GM19351 (cell line): Measurements from ENCODE around the gene KSR2.

ENCODE experiments used
- ATAC-seq: cut with Tn5 transposase; IDR thresholded peaks from one replicate; pipeline ENCODE4 v1.9.1; 2021; ENCODE audit warnings: mild to moderate bottlenecking, moderate library complexity; ENCODE audit not compliant: unreplicated experiment

Gene KSR2

GRCh38 chr12:117472983-117473382, 495.8 kb downstream of the KSR2 start:
- ATAC-seq, result no peak

- ATAC-seq, result no peak
Measured at GRCh38 chr12:117470804-117471203, 498.0 kb downstream of the KSR2 start.

GRCh38 chr12:117469883-117470483, 498.8 kb downstream of the KSR2 start:
- ATAC-seq, result no peak

- ATAC-seq, result no peak
Measured at GRCh38 chr12:117468016-117468415, 500.8 kb downstream of the KSR2 start.

- ATAC-seq, result no peak
Measured at GRCh38 chr12:117467588-117467987, 501.2 kb downstream of the KSR2 start.

GRCh38 chr12:117466677-117467362, 502.0 kb downstream of the KSR2 start:
- ATAC-seq, result no peak

- no peak for ATAC-seq
Measured at GRCh38 chr12:117461732-117462131, 507.1 kb downstream of the KSR2 start.

GRCh38 chr12:117459229-117459628, 509.6 kb downstream of the KSR2 start:
- no peak for ATAC-seq

- no peak for ATAC-seq
Measured at GRCh38 chr12:117457189-117457588, 511.6 kb downstream of the KSR2 start.

GRCh38 chr12:117456076-117456475, 512.7 kb downstream of the KSR2 start:
- no peak for ATAC-seq

- ATAC-seq, result no peak
Measured at GRCh38 chr12:117453961-117454360, 514.8 kb downstream of the KSR2 start.

GRCh38 chr12:117452112-117452511, 516.7 kb downstream of the KSR2 start:
- ATAC-seq, result no peak

GRCh38 chr12:117450209-117450608, 518.6 kb downstream of the KSR2 start:
- ATAC-seq, result no peak

GRCh38 chr12:117447665-117448366, 521.0 kb downstream of the KSR2 start:
- no peak for ATAC-seq

- ATAC-seq, result no peak
Measured at GRCh38 chr12:117444781-117445180, 524.0 kb downstream of the KSR2 start.

GRCh38 chr12:117441751-117442150, 527.0 kb downstream of the KSR2 start:
- ATAC-seq, result no peak

GRCh38 chr12:117440384-117440783, 528.4 kb downstream of the KSR2 start:
- ATAC-seq, result no peak

- no peak for ATAC-seq
Measured at GRCh38 chr12:117439531-117440001, 529.2 kb downstream of the KSR2 start.

- ATAC-seq, result no peak
Measured at GRCh38 chr12:117438809-117439208, 530.0 kb downstream of the KSR2 start.

GRCh38 chr12:117437516-117438255, 531.1 kb downstream of the KSR2 start:
- no peak for ATAC-seq

- ATAC-seq, result no peak
Measured at GRCh38 chr12:117433878-117434277, 534.9 kb downstream of the KSR2 start.
